ENCODE measurements around the gene KLHDC3. TPM values are rescaled to one million over a fixed set of nuclear protein-coding genes. Genes with fewer than 3 reads are reported as not detected.
"Not testable (repeated sequence)": the region's sequence is repeated elsewhere in the genome, so short reads cannot be mapped to it uniquely, and the experiment has no call there.

Gene KLHDC3
- total and polyA plus RNA-seq, 7 experiments from 2014 or later = 39.9 to 145 (median 74.0) TPM

- H3K9me3 Mint-ChIP-seq = no peaks in the 10 kb centered on the region
- intact Hi-C loops (cut with micrococcal nuclease) = no loop called here
- H3K27ac ChIP-seq (ENCODE audit: low read depth, low read length) = no peak overlapping the region
- H3K9me3 ChIP-seq (ENCODE audit: control insufficient read depth in 2 of 3, low read length in 3 of 3) = no peaks in the 10 kb centered on the region
- H3K27ac Mint-ChIP-seq = peak overlapping the region in 3 of 9 donors; percentile 7 to 50 (median 45)
- H3K27me3 Mint-ChIP-seq = no peaks in the 10 kb centered on the region
- H3K4me3 ChIP-seq (ENCODE audit: low read length) = no peak overlapping the region
- H3K4me1 ChIP-seq (ENCODE audit: control insufficient read depth in 2 of 2, insufficient read depth in 2 of 2, low read length in 2 of 2) = no peaks in the 10 kb centered on the region
- H3K36me3 Mint-ChIP-seq = peaks cover 3 to 22% (median 8%) of the 10 kb centered on the region in 5 donors
- H3K36me3 ChIP-seq (ENCODE audit: control insufficient read depth in 2 of 3, insufficient read depth in 3 of 3, low read length in 3 of 3) = peaks cover 0 to 26% (median 6%) of the 10 kb centered on the region in 3 experiments
- H3K4me3 Mint-ChIP-seq = no peak overlapping the region
- DNase-seq = no peak
- no peak for ATAC-seq
- peaks cover 2 to 27% (median 16%) of the 10 kb centered on the region in 7 donors for H3K4me1 Mint-ChIP-seq
- CTCF ChIA-PET = no interaction called here
- no peaks in the 10 kb centered on the region for H3K27me3 ChIP-seq (ENCODE audit: control insufficient read depth in 2 of 2, insufficient read depth in 2 of 2, low read length in 2 of 2)
- POLR2A ChIA-PET = no interaction called here
These were observed 20.6 kb upstream of the KLHDC3 start for GRCh38 chr6:42993445-42993844.

GRCh38 chr6:42996513-42996912, 17.5 kb upstream of the KLHDC3 start:
- H3K27ac ChIP-seq (ENCODE audit: low read depth, low read length) = no peak overlapping the region
- no peaks in the 10 kb centered on the region for H3K4me1 ChIP-seq (ENCODE audit: control insufficient read depth in 2 of 2, insufficient read depth in 2 of 2, low read length in 2 of 2)
- POLR2A ChIA-PET = interaction anchor here (0.6 to 0.8 kb wide), 2 partner anchors 8 to 272 kb away, joined by 3 to 4 read pairs; no protein-coding TSS in a partner anchor
- CTCF ChIA-PET = interaction anchor here (0.6 to 0.9 kb wide), 2 partner anchors 68 to 1780 kb away, joined by 4 to 5 read pairs; no protein-coding TSS in a partner anchor
- DNase-seq (no peak), ATAC-seq (no peak)
- Mint-ChIP-seq H3K9me3 (no peaks in the 10 kb centered on the region), H3K27me3 (no peaks in the 10 kb centered on the region), H3K4me3 (no peak overlapping the region), H3K36me3 (peaks cover 0 to 7% (median 3%) of the 10 kb centered on the region in 5 donors), H3K4me1 (peaks cover 0 to 13% (median 6%) of the 10 kb centered on the region in 7 donors), H3K27ac (peak overlapping the region in 3 of 9 donors; percentile 24 to 52 (median 40))
- H3K4me3 ChIP-seq (ENCODE audit: low read length) = no peak overlapping the region
- peaks cover 0 to under 1% (median 0%) of the 10 kb centered on the region in 3 experiments for H3K36me3 ChIP-seq (ENCODE audit: control insufficient read depth in 2 of 3, insufficient read depth in 3 of 3, low read length in 3 of 3)
- H3K9me3 ChIP-seq (ENCODE audit: control insufficient read depth in 2 of 3, low read length in 3 of 3) = no peaks in the 10 kb centered on the region
- intact Hi-C loops (cut with micrococcal nuclease) = no loop called here
- no peaks in the 10 kb centered on the region for H3K27me3 ChIP-seq (ENCODE audit: control insufficient read depth in 2 of 2, insufficient read depth in 2 of 2, low read length in 2 of 2)

DNA sequence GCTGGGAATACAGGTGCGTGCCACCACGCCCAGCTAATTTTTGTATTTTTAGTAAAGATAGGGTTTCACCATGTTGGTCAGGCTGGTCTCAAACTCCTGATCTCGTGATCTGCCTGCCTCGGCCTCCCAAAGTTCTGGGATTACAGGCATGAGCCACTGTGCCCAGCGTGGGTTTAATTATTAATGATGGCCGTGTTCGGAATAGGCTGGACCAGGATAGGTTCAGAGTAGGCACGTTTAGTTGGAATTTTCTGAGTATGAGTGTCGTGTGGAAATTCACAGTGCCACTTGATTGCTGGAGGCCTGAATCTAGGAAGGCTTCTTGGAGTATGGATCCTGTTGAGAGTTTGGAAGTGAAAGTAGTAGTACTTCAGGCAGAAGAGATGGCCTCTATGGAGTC, 15.8 kb upstream of the KLHDC3 start:
- H3K4me1 ChIP-seq (ENCODE audit: control insufficient read depth in 2 of 2, insufficient read depth in 2 of 2, low read length in 2 of 2); ATAC-seq; H3K27ac ChIP-seq (ENCODE audit: low read depth, low read length); H3K36me3 Mint-ChIP-seq; DNase-seq; H3K4me3 Mint-ChIP-seq; H3K27me3 Mint-ChIP-seq; H3K4me3 ChIP-seq (ENCODE audit: low read length); H3K4me1 Mint-ChIP-seq; H3K9me3 Mint-ChIP-seq; intact Hi-C loops (cut with micrococcal nuclease); H3K36me3 ChIP-seq (ENCODE audit: control insufficient read depth in 2 of 3, insufficient read depth in 3 of 3, low read length in 3 of 3); H3K27me3 ChIP-seq (ENCODE audit: control insufficient read depth in 2 of 2, insufficient read depth in 2 of 2, low read length in 2 of 2); H3K9me3 ChIP-seq (ENCODE audit: control insufficient read depth in 2 of 3, low read length in 3 of 3): not testable (repeated sequence)
- peak overlapping the region in 1 of 9 donors; percentile 36 for H3K27ac Mint-ChIP-seq
- POLR2A ChIA-PET = interaction anchor here (1.5 kb wide), 1 partner anchor 13 kb away, joined by 4 read pairs; no protein-coding TSS in a partner anchor
- CTCF ChIA-PET = interaction anchor here (0.6 to 1.3 kb wide), 2 partner anchors 24 to 336 kb away, joined by 3 read pairs; no protein-coding TSS in a partner anchor

DNA sequence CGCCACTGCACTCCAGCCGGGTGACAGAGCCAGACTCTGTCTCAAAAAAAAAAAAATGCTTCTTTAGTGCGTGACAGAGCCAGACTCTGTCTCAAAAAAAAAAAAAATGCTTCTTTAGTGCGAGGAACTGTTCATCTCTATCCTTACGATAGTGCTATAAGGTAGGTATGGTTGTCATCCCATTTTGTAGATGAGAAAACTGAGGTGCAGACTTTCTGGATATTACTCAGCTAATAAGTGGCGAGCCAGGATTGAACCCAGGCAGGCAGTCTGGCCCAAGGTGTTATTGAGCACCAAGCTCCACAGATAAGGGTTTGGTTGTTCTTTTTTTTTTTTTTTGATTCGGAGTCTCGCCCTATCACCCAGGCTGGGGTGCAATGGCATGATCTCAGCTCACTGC, 12.2 kb upstream of the KLHDC3 start:
- Histone ChIP-seq H3K4me1 (ENCODE audit: control insufficient read depth in 2 of 2, insufficient read depth in 2 of 2, low read length in 2 of 2) (no peaks in the 10 kb centered on the region), H3K36me3 (ENCODE audit: control insufficient read depth in 2 of 3, insufficient read depth in 3 of 3, low read length in 3 of 3) (peaks cover 0 to 19% (median 0%) of the 10 kb centered on the region in 3 experiments), H3K27me3 (ENCODE audit: control insufficient read depth in 2 of 2, insufficient read depth in 2 of 2, low read length in 2 of 2) (no peaks in the 10 kb centered on the region), H3K4me3 (ENCODE audit: low read length) (no peak overlapping the region), H3K9me3 (ENCODE audit: control insufficient read depth in 2 of 3, low read length in 3 of 3) (no peaks in the 10 kb centered on the region), H3K27ac (ENCODE audit: low read depth, low read length) (no peak overlapping the region)
- Mint-ChIP-seq H3K9me3 (no peaks in the 10 kb centered on the region), H3K4me3 (no peak overlapping the region), H3K4me1 (peaks cover 0 to 5% (median 4%) of the 10 kb centered on the region in 7 donors), H3K27ac (no peak overlapping the region), H3K36me3 (peaks cover 0 to 9% (median 0%) of the 10 kb centered on the region in 5 donors), H3K27me3 (no peaks in the 10 kb centered on the region)
- DNase-seq = no peak
- POLR2A ChIA-PET = interaction anchor here (0.7 to 1.5 kb wide), 2 partner anchors 88 to 348 kb away, joined by 3 read pairs; no protein-coding TSS in a partner anchor
- CTCF ChIA-PET = interaction anchor here (0.6 to 0.7 kb wide), 3 partner anchors 18 to 263 kb away, joined by 3 to 4 read pairs (median 3); no protein-coding TSS in a partner anchor
- intact Hi-C loops (cut with micrococcal nuclease) = no loop called here
- no peak for ATAC-seq

DNA sequence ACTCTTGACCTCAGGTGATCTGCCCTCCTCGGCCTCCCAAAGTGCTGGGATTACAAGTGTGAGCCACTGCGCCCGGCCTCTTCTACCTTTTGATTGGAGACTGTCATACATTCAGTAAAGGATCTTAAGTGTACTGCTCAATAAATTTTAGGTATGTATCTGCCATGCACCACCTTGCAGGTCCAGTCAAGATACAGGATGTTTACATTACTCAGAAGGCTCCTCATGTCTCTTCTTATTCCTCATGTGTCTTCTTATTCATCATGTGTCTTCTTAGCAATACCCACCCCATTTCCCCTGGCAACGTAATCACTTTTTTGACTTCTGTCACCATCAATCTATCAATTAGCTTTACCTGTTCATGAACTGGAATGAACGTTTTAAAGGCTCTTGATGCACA, 8.2 kb upstream of the KLHDC3 start:
- no peak for ATAC-seq
- Mint-ChIP-seq H3K27me3 (no peaks in the 10 kb centered on the region), H3K36me3 (peaks cover 0 to 26% (median 8%) of the 10 kb centered on the region in 5 donors), H3K27ac (peak overlapping the region in 2 of 9 donors; percentile 3 to 51), H3K4me1 (peaks cover 0 to 12% (median 5%) of the 10 kb centered on the region in 7 donors), H3K9me3 (no peaks in the 10 kb centered on the region), H3K4me3 (no peak overlapping the region)
- Histone ChIP-seq H3K27ac (ENCODE audit: low read depth, low read length) (no peak overlapping the region), H3K9me3 (ENCODE audit: control insufficient read depth in 2 of 3, low read length in 3 of 3) (no peaks in the 10 kb centered on the region), H3K36me3 (ENCODE audit: control insufficient read depth in 2 of 3, insufficient read depth in 3 of 3, low read length in 3 of 3) (peaks cover 0 to 58% (median 7%) of the 10 kb centered on the region in 3 experiments), H3K27me3 (ENCODE audit: control insufficient read depth in 2 of 2, insufficient read depth in 2 of 2, low read length in 2 of 2) (no peaks in the 10 kb centered on the region), H3K4me3 (ENCODE audit: low read length) (no peak overlapping the region), H3K4me1 (ENCODE audit: control insufficient read depth in 2 of 2, insufficient read depth in 2 of 2, low read length in 2 of 2) (no peaks in the 10 kb centered on the region)
- POLR2A ChIA-PET = interaction anchor here (0.6 to 1.9 kb wide), 3 partner anchors 8 to 136 kb away, joined by 3 to 10 read pairs (median 5); partner anchors contain the start of genes KLHDC3 and MEA1
- intact Hi-C loops (cut with micrococcal nuclease) = no loop called here
- no peak for DNase-seq
- CTCF ChIA-PET = interaction anchor here (0.6 to 1.8 kb wide), 2 partner anchors 138 to 522 kb away, joined by 4 to 7 read pairs; no protein-coding TSS in a partner anchor

- intact Hi-C loops (cut with micrococcal nuclease) = no loop called here
- Mint-ChIP-seq H3K27me3 (no peaks in the 10 kb centered on the region), H3K9me3 (no peaks in the 10 kb centered on the region), H3K36me3 (peaks cover 0 to 26% (median 8%) of the 10 kb centered on the region in 5 donors), H3K4me3 (no peak overlapping the region), H3K27ac (peak overlapping the region in 2 of 9 donors; percentile 3 to 51), H3K4me1 (peaks cover 0 to 14% (median 7%) of the 10 kb centered on the region in 7 donors)
- Histone ChIP-seq H3K9me3 (ENCODE audit: control insufficient read depth in 2 of 3, low read length in 3 of 3) (no peaks in the 10 kb centered on the region), H3K36me3 (ENCODE audit: control insufficient read depth in 2 of 3, insufficient read depth in 3 of 3, low read length in 3 of 3) (peaks cover 0 to 62% (median 9%) of the 10 kb centered on the region in 3 experiments), H3K4me3 (ENCODE audit: low read length) (no peak overlapping the region), H3K27ac (ENCODE audit: low read depth, low read length) (no peak overlapping the region), H3K27me3 (ENCODE audit: control insufficient read depth in 2 of 2, insufficient read depth in 2 of 2, low read length in 2 of 2) (no peaks in the 10 kb centered on the region), H3K4me1 (ENCODE audit: control insufficient read depth in 2 of 2, insufficient read depth in 2 of 2, low read length in 2 of 2) (no peaks in the 10 kb centered on the region)
- POLR2A ChIA-PET = interaction anchor here (1.5 kb wide), 1 partner anchor 50 kb away, joined by 5 read pairs; no protein-coding TSS in a partner anchor
- CTCF ChIA-PET = interaction anchor here (0.6 to 1.8 kb wide), 2 partner anchors 137 to 522 kb away, joined by 4 to 7 read pairs; no protein-coding TSS in a partner anchor
- DNase-seq (no peak), ATAC-seq (no peak)
These were observed 7.8 kb upstream of the KLHDC3 start for GRCh38 chr6:43006251-43006650.

All from naive thymus-derived CD4-positive, alpha-beta T cell (primary cell).